HG03520 (cell line): Measurements from ENCODE around the gene TRAPPC3.

Source experiments
- ATAC-seq: cut with Tn5 transposase; IDR thresholded peaks from one replicate; pipeline ENCODE4 v1.9.1; 2021; ENCODE audit warnings: mild to moderate bottlenecking, moderate library complexity; ENCODE audit not compliant: unreplicated experiment

Gene TRAPPC3

DNA sequence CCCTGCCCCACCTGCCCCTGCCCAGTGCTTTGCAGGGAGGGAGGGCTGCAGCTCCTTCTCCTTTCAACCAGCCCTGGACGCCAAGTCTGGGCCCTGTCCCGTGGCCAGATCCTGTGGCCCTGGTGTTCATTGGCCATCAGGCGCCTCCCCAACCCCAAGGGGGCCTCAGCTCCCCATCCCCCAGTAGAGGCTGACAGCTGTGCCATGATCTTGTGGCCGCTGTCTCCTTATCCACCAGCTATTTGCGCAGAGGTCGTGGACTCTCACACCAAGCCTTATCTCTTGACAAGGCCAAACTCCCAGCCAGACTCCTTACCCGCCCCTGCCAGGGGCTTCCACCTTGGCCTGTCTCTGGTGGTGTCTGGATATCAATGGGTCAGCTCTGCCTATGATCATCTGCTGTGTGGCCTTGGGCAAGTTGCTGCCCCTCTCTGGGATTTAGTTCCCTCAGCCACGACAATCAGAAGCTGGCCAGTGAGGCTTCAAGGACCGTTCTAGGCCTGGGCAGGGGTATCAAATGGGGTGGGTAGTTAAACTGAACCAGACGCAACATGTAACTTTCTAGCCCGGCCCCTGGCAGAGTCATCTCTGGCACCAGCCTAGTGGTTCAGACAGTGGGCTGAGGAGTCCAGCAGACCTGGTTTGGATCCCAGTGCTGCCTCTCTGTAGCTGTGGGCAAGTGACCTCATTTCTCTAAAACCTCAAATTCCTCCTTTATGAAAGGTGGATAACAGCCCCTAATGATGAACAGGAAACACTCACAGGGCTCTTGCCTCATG, 21.0 kb downstream of the TRAPPC3 start:
- no peak for ATAC-seq

DNA sequence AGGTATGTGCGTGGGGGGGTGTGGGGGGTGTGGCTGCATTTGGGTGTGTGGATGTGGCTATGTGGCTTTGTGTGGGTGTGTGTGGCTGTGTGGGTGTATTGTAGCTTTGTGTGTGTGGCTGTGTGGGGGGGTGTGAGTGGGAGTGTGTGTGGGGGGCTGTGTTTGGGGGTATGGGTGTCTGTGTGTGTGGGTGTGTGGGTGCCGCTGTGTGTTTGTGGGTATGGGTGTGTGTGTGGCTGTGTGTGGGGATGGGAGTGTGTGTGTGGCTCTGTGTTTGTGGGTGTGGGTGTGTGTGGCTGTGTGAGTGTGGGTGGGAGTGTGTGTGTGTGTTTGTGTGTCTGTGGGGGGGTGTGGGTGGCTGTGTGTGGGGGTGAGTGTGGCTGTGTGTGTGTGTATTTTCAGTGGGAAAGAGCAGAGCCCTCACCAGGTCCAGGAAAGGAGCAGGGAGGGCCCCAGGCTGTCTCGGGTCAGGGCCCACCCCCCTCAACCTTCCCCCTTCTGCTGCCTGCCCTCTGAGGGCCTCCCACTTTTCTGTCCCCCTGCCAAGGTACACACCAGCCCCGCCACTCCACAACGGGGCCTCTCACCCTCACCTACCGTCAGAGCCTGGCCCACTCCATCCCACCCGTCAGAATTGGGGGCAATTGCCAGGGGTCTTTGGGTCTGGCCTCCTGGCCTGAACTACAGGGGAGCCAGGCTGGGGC, 22.3 kb downstream of the TRAPPC3 start:
- no peak for ATAC-seq

DNA sequence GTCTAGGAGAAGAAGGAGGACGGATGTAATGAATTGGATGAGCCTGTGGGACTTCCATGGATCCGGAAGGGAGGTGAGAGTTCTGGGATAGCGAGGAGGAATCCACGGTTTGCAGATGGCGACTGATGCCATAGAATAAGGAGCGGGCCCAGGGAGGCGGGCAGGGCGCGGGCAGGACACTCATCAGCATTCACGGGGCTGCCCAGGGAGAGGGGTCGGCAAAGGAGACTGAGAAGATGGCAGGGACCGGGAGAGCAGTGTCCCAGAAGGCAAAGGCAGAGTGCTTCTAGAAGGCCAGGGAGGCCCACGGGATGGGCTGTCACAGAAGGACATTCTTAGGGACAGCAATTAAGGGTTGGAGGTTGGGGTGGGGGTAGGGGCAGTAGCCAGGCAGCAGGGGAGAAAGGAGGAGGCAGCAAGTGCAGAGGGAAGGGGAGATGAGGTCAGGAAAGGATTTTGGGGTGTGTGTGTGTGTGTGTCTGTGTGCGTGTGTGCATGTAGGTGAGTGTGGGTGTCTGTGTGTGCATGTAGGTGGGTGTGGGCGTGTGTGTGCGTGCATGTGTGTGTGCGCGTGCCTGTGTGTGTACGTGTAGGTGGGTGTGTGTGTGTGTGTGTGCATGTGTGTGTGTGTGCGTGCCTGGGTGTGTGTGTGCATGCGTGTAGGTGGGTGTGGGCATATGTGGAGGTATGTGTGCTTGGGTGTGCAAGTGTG, 23.1 kb downstream of the TRAPPC3 start:
- ATAC-seq: no peak

DNA sequence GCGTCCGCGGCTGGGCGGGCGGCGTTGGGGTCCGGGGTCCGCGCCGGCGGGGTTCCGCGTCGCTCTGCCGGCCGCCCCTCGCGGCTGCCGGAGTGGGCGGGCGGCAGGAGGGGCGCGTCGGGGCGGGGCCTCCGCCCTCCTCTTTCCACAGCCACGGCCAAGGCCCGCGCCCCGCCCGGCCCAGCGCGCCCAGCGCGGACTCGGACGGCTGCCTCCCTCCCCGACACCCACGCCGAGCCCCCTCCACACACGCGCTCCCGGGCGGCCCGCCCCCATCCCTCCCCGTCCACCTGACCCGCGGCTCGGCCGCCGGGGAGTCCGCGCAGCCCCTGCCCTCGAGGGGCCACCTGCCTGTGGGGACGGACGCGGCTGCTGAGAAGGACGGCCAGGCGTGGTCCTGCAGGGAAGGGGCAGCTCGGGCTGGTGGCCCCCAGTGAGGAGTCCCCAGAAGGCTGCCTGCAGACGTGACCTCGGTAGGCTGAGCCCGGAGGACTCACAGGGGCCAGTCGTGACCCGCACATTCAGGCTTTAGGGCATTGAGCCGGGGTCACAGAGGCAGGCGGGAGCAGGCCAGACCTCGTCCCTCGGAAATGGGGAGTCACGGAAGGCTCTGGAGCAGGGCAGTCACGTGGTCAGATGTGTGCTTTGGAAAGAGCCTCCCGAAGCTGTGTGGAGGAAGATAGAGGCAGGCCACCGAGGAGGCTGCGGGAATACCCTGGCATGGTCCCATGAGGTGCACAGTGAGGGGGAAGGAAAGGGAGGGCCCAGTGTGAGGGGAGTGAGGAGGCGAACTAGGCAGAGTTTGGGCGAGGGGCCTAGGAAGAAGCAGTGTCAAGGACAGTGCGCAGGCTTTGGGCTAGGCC, 23.9 kb downstream of the TRAPPC3 start, which contains the start of gene COL8A2:
TSS of gene COL8A2 (minus strand) at position 94 of the 863 bp plus-strand sequence. CDS start 24,980 bp downstream, outside the sequence.
- ATAC-seq: no peak

DNA sequence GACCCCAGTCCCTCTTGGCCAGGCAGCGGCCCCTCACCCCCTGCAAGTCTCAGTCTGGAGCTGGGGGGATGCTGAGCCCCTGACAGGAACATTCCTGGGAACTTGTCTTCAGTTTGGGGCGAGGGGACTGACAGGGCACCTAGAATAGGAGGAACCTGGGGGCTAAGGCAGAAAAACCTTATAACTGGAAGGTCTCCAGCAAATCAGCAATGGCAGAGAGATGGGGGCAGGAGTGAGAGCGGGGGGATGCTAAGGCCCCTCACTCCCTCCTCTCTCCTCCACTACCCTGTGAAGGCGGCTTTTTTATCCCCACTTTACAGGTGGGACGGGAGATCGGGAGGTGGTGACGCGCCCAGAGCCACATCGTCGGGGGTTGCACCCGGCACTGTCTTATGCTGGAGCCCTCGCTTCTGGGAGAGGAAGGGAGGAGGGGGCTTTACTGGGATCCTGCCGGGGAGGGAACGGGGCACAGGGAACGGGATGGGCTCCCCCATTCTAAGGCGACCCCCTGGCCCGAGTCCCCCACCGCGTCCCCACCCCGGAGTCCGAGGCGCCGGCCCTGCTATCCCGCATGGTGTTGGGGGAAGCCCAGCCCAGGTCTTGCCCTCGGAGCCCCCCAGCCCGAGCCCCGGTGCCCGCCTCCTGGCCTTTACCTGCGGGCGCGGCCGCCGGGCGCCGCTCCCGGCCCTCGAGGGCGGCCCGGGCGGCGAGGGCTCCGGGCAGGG, 24.7 kb downstream of the TRAPPC3 start:
- no peak for ATAC-seq

DNA sequence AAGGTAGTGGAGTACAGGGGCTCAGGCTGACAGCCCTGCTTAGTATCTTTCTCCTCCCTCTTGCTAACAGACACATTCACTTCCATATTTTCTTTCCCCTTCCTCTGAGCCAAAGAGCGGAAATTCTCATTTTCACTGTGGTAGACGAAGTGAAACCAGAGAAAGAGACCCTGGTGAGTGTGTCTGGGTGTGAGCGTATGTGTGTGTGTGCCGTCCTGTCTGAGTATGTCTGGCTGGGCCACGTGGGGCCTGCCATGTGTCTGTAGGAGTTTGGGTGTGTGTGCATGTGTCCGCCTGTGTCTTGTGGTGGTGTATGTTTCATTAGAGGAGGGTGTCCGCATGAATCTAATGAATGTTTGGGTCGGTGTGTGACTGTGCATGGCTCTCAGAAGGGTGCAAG, 25.9 kb downstream of the TRAPPC3 start:
- no peak for ATAC-seq

DNA sequence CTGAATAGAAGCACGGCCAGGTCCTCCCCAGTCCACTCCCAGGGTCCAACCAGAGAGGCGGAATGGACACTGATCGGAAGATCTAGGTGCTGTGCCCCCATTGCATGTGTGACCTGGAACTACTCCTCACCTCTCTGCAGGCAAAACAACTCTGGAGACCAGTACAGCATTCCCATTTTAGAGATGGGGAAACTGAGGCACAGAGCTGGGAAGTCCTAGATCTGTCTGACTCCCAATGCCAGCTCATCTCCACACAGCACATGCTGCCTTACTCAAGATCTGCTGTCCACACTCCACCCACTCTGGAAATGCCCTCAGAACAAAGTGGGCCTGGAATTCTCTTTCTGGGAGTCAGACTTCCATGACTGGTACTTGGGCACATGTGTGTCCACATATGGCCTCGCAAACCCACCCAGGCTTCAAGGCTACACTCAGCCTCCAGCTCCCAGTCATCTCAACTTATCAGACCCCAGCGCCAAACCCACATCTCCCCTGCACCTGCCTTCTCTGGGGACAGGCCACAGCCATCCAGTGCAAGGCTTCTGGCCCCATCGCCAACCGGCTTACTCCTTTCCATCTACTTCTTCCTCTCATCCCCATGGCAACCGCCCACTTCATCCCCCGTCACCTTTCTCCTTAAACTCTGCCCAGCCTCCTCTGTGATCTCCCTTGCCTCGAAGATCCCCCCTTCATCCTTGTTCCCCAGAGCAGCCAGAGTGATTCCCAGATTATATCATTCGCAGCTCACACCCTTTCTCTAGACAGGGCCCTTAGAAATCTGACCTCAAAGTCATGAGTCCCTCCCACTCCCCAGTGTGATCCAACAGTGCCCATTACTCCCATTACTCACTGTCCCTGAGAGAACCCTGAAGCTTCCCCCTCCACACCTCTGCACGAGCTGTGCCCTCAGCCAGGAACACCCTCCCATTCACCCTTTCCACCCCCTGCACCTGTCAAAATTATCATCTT, 26.9 kb downstream of the TRAPPC3 start:
- ATAC-seq: no peak

DNA sequence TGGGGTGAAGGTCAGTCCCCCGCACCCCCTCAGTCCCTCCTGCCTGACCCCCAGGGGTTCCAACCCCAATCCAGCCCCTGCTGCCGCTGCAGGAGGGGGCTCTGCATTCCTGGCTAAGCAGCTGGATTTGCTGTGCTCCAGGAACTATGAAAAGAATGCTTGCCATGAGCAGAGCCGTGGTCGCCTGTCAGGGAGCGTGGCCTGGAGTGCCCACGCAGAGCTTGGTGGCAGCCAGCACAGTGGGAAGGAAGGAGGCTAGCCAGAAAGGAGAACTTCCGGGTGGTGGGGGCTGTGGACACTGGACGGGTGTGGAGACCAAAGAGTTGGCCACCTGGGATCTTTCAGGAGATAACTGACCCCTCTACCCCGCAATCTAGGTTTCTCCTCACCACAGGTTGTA, 29.8 kb downstream of the TRAPPC3 start:
- no peak for ATAC-seq

DNA sequence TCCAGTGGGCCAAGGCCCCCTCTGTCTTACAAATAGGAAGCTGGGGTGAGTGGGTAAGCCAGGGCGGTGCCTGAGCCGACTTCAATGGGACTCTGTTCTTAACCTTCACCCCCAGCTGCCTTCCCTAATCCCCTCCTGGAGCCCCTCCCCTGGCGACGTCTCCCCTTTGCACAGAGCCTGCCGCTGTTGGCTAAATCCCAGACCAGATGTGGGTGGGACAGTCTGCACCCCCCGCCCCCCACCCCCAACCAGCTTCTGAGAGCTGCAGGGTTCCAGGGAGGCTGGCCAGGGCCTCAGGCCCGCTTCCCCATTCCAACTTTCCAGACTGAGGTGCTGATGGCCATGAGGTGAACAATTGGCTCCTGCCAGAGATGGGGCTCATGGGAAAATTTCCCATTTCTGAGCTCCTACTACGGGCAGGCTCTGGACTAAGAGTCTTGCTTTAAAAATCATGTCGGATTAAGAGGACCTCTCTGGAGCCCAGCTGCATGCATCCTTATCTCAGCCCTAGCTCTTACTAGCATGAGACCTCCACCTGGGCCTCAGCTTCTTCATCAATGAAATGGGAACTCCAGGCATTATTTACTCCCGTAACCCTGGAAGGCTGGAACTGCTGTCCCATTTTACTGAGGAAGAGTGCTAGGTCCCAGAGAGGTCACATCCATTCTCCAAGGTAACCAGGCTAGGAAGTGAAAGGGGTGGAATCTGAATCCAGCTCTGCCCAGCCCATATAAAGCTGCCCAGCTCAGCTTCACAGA, 30.7 kb downstream of the TRAPPC3 start:
- no peak for ATAC-seq

DNA sequence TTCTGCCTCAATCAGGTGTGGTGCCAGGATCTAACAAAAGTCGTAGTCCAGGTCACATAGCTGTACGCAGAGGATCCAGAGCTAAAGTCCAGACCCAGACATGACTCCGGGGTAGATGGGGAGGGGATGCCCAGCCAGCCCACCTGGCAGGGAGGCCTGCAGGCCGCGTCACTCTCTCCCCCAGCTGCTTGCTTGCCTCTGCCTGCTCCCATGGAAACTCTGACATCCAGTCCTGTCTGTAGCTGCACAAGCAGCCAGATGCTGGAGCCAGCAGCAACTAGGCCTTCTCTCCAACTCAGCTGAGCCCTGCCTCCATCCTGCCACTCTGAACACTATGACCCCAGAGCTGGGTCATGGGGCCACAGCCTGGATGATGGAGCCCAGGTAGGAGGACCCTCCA, 32.4 kb downstream of the TRAPPC3 start:
- no peak for ATAC-seq

DNA sequence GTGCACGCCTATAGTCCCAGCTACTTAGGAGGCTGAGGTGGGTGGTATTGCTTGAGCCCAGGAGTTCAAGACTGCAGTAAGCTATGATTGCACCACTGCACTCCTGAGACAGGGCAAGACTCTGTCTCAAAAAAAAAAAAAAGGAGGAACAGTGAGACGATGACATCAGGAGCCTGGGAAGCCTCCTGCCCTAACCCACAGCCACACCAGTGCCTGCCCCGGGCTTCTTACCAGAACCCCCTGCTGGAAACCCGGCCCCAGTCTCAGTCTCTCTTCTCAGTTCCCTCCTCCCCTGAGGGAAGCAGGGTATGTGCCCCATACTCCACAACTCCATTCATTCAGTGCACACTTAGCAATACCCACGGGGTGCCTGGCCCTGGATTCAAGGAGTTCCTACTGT, 33.4 kb downstream of the TRAPPC3 start:
- ATAC-seq: no peak

DNA sequence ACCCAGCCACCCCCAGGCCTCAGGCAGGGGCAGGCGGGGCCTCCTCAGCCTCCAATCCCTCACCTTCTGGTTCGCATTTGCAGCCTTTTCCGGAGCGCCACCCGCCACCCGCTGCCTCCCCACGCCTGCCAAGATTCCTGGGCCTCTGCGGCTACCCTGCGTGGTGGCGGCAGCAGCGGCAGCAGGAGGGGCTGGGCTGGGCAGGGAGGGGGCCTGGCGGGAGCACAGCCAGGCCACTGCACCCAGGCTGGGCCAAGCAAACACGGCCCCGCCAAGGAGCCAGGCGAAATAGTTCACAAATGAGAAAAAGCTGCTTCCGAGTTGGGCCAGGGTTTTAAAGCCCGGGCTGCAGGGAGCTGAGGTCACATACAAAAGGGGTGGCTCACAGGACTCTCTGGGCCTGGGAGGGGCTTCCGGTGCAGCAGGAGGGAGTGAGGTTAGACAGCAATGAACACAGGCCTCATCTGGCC, 34.1 kb downstream of the TRAPPC3 start:
- no peak for ATAC-seq

DNA sequence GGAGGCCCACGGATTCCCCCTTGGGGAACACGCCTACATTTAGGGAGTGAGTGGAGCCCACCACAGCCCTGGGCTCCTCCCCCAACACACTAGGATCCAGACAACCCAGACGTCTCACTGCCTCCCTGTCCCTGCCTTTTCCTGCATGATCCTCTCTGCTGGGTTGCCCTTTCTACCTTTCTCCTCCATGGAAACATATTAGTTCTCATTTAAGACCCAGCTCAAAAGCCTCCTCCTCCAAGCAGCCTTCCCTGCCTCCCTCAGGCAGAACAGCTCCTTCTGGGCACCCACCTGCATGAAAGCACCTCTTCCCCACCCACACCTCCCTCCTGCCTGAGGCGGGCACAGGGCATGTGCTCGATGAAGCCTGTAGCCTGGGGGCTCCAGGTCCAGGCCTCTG, 34.9 kb downstream of the TRAPPC3 start:
- ATAC-seq: no peak

DNA sequence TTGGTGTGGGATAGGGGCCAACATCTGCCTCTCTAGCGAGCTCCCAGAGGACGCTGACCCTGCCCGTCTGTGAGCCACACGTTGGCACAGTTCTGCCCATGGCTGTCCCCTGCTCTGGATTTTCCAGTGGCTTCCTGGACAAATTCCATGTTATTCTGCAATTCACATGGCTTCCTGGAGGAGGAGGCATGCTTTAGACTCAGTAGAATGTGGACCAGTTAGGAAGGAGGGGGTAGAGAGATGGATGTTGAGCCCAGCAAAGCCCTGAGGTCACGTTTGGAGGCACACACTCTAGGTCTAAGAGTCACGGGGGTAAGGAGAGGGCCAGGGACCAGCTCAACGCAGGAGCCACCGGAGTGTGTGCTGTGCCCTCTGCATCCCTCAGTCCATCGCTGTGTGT, 36.5 kb downstream of the TRAPPC3 start:
- no peak for ATAC-seq

DNA sequence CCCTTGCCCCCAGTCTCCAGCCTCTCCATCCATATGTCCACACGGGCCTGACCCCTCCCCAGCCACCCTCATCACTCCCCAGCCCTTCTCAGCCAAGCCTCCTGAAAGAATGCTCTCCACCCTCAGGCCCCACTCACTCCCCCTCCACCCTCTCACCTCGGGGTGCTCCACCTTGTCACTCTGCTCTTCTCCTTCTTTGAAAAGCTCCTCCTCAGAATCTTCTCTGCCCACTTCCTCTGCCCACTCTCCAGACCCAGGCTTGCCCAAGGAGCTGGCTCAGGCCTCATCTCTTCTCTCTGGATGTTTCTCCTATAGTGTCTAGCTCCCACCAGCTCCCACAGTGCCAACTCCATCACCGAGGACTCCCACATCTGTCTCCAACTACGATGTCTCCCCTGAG, 38.1 kb downstream of the TRAPPC3 start:
- ATAC-seq: no peak

DNA sequence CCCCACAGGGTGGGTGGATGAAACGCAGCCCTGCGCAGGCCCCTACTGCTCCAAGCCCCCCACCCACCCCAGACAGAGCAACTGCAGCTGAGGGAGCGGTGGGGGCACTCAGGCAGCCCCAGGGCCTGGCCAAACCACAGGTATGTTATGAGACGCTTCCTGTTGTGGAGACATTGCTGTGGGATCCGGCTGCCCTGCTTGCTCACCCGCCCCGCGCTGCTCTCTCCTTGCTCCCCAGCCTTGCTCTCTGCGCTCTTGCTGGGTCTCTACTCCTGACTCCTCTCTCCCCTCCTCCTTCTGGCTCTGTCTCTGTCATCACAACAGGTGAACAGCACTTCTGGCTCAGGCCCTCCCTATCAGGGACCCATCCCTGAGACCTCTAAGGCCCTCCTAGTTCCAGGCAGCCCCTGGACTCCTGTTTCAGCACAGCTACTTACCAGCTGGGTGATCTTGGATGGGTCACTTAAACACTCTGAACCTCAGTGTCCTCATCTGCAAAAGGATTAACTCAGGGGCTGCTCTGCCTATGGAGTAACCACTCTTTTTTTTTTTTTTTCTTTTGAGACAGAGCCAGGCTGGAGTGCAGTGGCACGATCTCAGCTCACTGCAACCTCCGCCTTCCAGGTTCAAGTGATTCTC, 40.1 kb downstream of the TRAPPC3 start:
- ATAC-seq: no peak

DNA sequence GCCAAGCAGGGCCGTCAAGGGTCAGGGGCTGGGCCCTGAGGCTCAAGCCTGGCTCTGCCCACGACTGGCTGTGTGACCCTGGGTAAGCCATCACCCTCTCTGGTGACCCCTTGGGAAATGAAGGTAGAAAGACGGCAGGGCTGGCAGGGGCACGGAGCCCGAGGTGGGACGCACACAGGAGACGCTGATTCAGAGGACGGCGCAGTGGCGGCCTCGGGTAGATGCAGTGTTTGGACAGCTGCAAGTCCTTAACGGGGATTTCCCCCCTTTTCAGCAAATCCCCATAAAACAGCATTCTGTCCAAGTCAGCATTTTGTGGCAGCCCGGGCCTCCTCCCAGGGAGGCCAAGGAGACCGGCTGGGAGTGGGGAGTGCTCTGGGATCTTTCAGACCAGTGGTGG, 41.0 kb downstream of the TRAPPC3 start:
- ATAC-seq: no peak

DNA sequence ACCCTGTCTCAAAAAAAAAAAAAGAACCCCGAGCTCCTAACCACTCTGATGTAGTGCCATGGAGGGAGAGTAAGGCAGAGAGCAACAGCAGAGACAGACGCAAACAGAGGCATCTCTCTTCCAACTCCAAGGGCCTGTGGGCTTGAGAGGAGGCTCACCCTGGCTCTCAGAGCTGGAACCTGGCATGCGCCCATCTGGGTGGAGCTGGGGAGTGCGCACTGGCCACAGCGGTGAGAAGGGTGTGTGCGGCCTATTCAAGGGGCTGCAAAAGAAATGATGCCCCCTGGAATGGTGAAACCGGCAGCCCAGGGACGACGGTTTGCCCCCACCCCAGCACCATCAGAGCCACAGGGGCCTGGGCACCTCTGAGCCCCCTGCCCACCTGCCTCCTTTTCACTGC, 41.9 kb downstream of the TRAPPC3 start:
- no peak for ATAC-seq
